GM18508 (cell line): ENCODE results near the gene PDK4.
"Not testable (repeated sequence)": the region's sequence is repeated elsewhere in the genome, so short reads cannot be mapped to it uniquely, and the experiment has no call there.

Experiments used
- ATAC-seq: cut with Tn5 transposase; IDR thresholded peaks from one replicate; pipeline ENCODE4 v1.9.1; 2021; ENCODE audit warnings: moderate number of reproducible peaks; ENCODE audit not compliant: insufficient read depth, unreplicated experiment

Gene PDK4

DNA sequence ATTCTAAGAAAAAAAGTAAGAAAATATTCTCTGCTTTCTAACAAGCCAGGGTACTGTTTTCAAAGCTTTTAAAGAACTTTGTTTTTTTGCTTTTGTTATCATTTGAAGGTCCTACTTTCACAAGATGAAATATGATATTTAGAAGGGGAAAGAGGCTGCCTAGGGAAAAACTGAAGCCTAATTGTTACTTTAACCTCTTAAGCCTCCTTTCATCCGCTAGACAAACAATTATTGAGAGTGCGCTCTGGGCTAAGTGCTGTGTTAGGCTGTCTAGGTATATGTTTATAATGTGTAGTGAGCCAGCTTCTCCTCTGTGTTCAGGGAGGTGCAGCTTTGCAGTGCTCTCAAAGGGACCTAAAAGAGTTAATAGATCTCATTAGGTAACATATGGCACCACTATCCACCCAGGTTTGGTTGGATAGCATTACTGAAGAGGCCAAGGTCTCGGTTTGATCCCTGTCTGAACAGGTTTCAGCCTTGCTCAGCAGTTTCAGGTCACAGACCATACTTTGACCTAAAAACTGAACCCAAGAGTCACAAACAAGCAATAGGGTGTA lies 17.9 kb downstream of the PDK4 start:
- ATAC-seq: no peak

DNA sequence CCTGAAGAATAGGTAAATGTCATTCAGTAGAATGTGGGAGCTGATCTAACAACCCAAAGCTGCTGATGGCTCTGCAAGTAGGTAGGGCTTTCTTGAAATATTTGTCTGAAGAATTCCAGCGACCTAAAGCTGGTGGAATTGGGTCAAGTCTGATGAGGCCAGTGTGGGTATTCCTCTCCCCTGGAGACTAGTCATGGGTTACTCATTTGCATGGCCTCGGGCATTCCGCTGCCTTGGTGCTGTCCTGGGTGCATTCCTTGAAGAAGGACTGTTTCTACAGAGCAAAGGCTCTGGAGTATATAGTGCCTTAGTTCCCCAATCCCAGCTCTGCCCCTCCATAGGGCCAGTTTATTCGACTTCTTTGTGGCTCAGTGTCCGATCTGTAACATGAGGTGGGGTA lies 19.2 kb downstream of the PDK4 start:
- ATAC-seq: no peak

DNA sequence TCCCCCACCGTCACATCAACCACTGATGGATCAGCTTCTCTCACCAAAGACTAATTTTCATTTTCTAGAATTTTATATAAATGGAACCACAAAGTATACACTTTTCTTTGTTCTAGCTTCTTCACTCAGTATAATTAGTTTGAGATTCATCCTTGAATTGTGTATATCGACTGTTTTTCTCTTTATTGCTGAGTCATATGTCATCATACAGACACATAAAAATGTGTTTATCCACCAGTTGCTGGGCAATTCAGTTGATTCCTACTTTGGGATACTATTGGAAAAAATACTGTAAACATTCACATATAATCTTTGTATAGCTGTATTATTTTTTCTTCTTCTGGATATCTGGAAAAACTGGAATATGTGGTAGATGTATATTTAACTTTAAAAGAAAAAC lies 26.6 kb downstream of the PDK4 start:
- ATAC-seq: no peak

DNA sequence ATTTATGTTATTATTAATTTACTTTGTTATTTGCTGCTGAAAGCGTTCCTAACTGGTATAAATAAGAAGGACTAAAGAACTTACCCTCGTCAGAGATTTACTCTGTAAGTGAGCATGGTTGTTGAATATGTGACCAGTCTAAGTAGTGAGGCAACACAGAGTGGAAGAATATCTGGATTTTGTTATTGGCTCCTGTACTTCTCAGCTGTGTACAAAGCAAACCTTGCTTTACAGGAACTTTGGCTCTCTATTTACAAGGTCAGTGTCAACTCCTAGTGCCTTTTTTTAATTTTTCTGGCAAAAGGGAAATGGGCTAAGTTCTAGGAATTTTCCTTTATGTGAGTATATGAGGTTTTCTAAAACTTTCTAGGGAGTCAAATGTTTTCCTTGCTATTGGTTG lies 35.6 kb downstream of the PDK4 start:
- ATAC-seq: no peak

DNA sequence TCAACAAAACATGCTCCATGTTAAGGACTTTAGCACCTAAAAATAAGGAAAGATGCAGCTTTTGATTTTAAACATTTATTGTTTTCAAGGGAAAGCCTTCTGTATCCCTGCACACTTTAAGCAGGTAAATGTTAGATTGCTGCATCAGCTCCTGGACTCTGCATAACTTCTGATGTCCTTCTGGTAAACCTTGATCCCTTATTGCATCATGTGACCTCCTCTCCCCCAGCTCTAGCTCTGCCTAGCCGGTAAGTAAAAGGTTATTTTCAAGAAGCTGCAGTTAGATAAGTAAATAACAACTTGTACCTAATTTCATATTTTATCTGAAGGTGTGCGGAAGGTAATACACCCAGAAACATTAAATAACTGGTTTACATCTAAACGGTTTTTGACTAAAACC lies 37.5 kb downstream of the PDK4 start:
- no peak for ATAC-seq

DNA sequence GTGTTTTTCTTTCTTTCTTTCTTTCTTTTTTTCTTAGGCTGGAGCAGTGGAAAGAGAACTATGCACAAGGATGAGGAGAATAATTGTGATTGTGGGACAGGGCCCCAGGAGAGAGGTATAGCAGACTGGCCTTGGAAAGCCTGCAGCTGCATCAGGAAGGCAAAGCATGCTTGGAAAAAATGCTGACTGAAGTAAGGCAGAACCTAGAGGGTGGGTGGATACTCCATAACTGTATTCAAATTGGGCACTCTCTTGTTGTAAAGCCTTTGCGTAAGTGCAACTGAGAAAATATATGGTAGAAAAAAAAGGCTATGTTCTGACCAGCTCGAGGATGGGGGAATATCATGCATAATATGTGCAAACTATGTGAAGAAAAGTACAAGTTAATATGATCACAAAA lies 39.5 kb downstream of the PDK4 start:
- ATAC-seq: no peak

DNA sequence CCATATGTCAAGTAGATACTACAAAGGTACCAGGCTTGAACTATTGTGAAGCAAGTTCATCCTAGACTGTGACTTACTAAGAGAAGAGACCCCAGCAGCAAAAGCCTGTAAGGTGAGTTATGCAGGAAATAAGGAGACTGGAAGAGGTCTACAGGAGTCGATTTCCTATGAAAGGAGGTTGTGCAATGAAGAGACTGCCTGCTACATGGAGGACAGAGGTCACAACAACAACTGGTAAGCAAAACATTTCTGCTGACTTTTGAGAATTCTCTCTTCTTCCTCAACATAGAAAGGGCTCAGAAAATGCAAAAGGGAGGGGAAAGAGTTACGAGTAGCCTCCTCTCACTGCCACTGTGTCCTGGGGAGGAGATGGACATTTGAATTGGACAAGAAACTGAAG lies 42.4 kb downstream of the PDK4 start:
- ATAC-seq: no peak

DNA sequence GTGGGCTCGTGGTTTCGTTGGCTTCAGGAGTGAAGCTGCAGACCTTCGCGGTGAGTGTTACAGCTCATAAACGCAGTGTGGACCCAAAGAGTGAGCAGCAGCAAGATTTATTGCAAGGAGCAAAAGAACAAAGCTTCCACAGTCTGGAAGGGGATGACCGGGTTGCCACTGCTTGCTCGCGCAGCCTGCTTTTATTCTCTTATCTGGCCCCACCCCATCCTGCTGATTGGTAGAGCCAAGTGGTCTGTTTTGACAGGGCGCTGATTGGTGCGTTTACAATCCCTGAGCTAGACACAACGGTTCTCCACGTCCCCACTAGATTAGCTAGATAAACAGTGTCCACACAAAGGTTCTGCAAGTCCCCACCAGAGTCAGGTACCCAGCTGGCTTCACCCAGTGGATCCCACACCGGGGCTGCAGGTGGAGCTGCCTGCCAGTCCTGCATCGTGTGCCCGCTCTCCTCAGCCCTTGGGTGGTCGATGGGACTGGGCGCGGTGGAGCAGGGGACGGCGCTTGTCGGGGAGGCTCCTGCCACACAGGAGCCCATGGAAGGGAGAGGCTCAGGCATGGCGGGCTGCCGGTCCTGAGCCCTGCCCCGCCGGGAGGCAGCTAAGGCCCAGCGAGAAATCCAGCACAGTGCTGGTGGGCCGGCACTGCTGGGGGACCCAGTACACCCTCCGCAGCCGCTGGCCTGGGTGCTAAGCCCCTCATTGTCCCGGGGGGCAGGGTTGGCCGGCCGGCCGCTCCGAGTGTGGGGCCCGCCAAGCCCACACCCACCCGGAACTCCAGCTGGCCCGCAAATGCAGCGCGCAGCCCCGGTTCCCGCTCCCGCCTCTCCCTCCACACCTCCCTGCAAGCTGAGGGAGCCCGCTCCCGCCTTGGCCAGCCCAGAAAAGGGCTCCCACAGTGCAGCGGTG lies 44.0 kb downstream of the PDK4 start:
- not testable (repeated sequence) for ATAC-seq

DNA sequence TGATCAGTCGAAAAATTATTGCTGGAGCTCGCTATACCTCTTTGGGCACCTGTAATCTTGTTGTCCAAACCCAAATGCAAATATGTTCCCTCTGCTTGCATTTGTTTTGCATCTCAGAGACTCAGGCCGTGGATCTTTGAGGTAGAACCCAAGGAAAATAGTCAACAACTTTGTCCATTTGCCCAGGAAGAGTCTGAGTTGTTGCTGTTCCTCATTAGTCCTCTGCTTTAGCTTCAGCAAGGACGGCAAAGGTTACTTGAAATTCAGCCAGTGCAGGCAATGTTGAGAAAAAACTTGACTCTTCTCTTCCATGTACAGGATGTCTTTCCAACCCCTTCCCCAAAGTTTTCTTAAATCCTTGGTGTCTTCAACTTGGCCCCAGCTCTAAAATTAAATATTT lies 45.8 kb downstream of the PDK4 start:
- no peak for ATAC-seq

DNA sequence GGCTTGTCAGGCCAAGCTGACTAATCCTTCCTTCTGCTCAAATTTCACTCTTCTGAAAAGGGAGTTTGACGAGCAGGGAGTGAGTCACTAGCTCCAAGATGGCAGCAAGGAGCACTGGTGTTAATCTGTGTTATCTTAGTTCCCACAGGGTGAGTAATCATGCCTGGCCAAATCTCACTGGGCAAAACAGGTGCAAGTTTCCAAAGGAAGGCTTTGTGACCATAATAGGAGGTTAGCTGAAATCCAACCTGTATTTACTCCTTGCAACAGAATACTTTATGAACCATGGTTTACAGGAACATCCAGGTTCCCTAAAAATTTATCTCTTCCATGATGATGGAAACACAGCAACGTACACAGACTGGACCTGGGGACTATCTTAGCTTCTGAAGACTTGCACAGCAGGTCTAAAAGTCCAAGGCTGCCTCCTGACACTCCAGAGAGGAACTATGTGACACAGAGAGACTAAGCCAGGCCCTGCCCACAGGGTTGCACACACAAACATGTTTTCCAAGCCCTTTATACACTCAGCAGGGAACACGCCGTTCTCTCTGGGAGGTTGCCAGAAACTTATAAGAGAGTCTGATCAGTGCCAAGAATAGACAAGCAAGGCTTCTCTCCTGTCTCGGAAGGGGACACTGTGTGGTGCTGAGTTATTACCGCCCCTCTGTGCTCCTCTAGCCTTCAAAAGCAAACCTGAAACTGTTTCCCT lies 46.3 kb downstream of the PDK4 start:
- no peak for ATAC-seq

DNA sequence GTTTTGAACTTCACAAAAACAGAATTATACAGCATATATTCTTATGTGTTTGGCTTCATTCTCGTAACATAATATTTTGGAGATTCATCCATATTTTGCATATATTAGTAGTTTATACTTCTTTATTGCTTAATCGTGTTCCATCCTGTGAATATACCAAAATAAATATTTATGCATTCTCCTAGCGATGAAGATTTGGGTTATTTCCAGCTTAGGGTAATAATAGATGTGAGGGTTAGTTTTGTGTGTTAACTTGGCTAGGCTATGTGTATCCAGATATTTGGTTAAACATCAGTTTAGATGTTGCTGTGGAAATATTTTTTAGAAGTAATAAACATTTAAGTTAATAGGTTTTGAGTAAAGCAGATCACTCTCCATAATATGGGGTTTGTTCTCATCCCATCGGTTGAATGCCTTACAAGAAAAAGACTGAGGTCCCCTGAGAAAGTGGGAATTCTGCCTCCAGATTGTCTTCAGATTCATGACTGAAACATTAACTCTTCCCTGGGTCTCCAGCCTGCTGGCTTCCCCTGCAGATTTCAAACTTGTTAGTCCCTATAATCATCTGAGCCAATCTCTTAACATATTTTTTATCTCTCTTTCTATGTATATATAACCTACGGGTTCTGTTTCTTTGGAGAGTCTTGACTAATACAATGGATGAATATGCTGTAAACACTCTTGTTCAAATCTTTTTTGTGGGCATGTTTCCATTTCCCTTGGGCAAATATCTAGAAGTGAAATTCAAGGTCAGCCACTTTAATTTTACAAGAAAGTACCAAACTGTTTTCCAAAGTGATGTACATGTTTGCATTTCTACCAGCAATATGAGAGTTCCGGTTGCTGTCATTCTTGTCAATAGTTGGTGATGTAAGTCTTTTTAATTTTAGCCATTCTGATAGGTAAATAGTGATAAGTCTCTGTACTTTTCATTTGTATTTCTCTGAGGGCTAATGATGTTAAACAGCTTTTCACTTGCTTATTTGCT lies 48.7 kb downstream of the PDK4 start:
- no peak for ATAC-seq

DNA sequence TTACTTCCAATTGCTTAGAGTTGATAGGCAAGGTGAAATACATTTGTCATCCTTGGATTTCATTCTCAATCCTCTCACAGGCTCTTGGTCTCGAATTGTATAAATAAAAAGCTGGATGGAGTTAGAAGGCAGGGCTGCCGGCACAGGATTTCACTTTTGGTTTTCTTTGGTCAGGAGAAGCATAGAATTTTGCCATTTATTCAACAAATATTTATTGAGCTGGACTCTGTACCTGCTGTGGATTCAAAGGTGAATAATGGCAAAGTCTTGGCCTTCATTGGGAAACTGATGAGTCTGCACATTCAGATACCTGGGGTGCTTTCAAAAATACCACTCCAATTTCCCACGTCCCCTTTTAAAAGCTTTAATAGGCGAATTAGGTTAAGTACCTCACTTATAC lies 49.7 kb downstream of the PDK4 start:
- no peak for ATAC-seq

DNA sequence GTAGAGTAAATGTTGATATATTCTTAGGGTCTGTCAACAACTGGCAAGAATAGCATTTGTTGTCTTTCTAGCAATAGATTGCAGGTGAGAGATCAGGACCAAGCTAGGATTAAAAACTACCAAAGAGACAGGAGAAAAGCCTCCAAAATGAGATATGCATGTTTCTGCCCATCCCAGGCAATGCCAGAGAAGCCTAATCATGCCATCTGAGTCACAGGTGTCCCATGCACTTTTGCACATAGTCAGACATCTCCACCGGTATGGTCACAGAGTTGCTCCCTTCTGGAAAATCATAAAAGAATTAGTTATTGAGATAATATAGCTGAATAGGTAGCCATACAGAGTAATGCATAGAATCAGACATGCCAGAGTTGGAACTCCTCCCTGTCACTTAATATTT lies 50.6 kb downstream of the PDK4 start:
- ATAC-seq: no peak

DNA sequence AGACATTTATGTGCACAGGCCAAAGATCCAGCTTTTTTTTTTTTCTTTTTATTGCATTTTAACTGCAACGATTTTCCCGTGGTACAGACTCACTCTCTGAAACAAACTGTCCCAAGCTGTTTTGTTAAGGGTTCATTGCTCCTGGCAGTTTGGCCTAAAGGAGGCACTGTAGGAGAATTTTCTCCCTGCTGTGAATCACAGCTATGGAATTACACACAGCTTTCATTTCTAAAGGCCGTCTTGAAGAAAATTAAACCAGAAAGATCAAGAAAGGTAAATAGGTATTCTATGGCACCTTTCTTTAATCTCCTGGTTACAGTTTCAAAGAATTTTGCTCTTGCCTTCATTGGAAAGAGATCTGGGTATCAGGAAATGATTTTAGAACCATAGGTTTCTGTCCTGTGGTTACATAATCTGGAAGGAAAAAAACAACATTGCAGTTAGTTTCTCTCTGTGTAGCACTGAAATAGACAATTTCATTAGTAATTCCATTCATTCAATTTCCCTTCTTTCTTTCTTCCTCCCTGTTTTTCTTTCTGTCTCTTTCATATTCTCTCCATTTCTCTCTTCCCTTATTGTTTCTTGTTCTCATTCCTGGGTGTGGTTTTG lies 51.2 kb downstream of the PDK4 start:
- no peak for ATAC-seq

DNA sequence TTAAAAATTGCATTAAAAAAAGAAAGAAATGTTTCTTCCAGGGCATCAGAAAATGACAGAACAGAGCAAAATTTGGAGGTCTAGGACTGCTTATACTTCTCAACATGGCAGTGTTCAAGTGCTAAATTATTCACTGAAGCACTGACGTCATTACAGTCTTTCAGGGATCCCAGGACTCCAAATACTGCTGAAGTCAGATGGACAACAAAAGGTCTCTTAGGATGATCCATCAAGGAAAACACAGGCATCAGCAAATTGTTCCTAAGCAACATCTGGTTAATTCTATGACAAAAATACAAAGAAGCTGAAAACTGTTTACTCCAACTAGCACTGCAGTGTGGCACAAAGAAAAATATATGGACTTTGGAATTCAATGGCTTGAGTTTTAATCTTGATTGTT lies 52.1 kb downstream of the PDK4 start:
- no peak for ATAC-seq

DNA sequence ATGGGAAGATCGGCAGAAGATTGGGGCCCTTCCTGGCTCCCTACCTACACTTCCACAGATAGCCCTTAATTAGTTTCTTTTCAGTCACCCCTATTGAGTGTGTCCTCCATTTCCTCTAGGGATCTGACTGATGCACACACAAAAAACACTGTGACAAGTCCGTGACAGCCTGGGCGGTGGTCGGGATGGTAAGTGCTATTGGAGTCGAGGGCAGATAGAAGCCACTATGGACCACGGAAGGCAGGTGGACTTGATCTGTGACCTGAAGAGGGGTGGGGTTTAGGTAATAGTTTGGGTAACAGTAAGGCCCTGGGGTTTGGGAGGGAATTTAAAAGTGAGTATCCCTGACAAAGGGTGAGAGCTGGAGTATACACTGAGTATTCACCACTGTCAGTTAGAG lies 53.0 kb downstream of the PDK4 start:
- no peak for ATAC-seq

DNA sequence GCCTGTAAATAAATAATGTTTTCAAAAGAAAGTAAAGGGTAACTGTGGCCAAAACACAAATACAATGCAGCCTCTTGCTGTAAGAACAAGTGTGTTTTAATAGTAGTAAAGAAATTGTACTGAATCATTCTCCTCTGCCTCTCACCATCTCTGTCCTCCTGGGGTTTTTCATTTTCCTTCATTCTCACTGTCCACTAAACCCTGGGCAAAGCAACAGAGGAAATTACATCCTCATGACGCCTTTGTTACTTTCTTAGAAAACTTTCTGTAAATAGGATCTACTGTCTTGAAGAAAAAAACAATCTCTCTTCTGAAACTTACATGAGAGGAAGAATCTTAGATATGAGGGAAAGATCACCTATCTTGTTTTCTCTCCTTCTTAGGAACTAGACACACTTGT lies 56.0 kb downstream of the PDK4 start:
- no peak for ATAC-seq

DNA sequence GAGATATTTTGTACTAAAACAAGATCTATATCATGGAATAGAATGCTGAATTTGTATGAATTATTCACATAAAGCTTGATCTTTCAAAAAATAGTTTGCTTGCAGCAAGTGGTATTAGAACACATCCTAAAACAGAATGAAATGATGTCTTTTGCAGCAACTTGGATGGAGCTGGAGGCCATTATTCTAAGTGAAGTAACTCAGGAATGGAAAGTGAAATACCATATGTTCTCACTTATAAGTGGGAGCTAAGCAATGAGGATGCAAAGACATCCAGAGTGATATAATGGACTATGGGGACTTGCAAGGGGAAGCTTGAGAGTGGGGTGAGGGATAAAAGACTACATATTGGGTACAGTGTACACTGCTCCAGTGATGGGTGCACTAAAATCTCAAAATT lies 56.9 kb downstream of the PDK4 start:
- ATAC-seq: no peak

DNA sequence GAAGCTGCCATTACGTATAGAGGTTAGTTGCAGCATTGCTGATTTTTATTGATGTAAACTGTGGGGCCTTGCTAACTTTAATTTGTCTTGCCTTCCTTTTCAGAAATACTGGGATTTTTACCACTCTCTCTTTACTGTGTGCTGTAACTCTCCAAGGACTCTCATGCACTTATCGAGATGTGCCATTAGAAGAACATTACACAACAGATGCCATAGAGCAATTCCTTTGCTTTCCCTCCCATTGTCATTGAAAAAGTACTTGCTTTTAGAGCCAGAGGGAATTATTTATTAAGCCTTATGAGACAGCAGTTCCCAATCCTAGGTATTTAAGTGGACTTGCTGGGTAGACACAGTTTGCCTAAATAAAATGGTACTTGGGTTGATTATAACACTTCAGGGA lies 58.8 kb downstream of the PDK4 start:
- ATAC-seq: no peak
